HG02884 (cell line): ENCODE measurements around the gene ADIPOR2.
"Not testable (repeated sequence)": the region's sequence is repeated elsewhere in the genome, so short reads cannot be mapped to it uniquely, and the experiment has no call there.

Source experiments
- ATAC-seq: cut with Tn5 transposase; IDR thresholded peaks from one replicate; pipeline ENCODE4 v1.9.1; 2021; ENCODE audit warnings: mild to moderate bottlenecking, moderate library complexity; ENCODE audit not compliant: unreplicated experiment

Gene ADIPOR2

DNA sequence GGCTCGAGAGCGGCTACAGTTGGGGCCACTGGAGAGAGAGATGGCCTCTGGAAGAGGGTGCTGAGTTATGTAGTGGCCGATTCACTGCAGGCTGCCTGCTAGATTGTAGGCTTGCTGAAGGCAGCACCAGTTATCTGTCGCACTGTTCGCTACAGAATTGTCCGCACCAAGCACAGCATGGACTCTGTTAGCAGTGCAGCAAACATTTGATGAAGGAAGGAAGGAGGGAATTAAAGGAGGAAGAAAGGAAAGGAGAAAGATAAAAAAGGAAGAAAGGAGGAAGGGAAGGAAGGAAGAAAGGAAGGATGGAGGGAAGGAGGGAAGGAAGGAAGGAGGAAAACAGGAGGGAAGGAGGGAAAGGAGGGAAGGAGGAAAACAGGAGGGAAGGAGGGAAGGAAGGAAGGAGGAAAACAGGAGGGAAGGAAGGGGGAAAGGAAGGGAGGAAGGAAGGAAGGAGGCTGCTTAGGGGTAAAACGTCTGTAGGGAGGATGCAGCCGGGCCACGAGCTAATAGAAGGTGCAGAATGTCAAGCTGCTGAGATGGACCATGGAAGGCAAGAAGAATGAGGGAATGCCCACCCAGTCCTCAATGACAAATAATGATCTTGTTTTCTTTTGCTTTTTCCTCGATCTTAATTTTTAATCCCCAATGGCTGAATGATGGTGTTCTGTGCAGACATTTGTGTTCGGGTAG lies 27.3 kb upstream of the ADIPOR2 start:
- no peak for ATAC-seq

DNA sequence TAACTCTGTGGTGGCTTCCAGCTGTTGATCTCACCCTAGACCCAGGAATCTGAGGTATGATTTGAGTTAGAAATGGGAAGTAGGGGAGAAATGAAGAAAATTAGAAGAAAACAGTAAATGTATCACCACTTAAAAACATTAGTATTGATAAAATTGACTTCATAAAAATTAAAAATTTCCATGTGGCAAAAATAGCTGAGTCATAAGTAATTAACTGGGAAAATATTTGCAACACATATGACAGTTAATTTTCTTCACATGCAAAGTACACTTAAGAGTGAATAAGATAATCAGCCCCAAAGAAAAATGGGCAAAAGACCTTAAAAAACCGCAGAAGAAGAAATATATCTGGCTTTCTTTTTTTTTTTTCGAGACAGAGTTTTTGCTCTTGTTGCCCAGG lies 25.5 kb upstream of the ADIPOR2 start:
- ATAC-seq = no peak

DNA sequence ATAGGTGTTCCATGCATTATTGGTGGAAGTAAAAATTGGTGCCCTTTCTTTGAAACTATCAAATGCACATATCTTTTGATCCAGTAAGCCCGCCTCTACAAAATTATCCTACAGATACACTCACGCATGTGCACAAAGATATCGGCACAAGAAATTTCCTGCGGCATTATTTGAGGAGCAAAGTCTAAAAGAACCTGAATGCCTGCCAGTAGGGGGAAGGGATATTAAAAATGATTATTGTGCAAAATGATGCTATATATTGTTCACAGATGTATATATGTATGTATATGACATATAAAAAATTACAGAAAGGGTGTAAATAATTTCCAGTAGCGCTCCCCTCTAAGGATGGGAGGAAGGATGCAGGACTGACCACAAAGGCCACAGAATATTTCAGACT lies 24.7 kb upstream of the ADIPOR2 start:
- ATAC-seq = no peak

DNA sequence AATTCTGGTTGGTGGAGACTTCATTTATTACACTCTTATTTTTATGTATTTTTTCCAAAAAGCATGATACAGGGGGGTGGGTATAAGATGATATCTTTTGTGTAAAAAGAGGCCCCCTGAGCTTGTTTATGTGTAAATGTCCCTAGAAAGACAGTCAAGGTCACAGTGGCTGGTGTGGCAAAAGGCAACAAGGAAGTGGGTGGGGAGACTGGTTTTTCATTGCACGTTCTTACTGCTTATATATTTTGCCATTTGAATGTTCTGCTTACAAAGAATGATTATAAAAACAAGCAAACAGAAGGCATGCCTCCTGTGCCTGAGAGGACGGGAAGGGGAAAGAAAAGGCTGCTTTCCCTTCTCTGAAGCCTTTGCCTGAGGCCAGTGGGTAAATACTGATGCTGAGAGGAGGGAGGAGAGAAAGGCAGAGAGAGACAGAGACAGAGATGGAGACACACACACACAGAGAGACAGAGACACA lies 24.1 kb upstream of the ADIPOR2 start:
- no peak for ATAC-seq

DNA sequence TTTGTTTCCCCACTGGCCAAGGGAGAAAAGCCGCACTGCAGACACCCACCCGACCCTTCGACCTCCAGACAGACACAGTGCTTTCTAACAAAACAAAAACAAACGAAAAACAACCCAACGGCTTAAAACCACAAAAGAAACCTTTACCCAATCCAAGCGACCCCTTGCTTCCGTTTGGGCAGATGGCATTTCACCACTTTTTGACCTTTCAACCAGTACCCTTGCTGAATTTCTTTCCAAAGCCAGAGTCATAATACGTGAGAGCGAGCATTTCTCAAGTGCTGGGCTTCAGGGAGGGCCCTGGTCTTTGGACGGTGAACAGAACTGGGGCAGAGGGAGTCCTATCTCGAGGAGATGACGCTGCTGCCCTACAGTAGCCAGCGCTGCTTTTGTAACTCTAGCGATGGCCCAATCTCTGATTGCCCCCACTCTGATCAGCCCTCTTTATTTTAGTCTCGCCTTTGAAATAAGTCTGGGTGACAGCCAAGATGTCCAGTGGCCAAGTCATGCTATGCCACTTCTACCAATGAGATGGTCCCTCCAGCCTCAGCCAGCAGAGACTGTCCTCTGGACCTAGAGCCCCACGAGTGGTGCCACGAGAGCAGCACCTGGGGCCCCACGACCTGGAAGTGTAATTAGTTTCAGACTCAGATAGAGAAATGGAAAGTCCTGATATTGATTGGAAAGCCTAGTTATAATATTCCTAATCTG lies 21.9 kb upstream of the ADIPOR2 start:
- no peak for ATAC-seq

DNA sequence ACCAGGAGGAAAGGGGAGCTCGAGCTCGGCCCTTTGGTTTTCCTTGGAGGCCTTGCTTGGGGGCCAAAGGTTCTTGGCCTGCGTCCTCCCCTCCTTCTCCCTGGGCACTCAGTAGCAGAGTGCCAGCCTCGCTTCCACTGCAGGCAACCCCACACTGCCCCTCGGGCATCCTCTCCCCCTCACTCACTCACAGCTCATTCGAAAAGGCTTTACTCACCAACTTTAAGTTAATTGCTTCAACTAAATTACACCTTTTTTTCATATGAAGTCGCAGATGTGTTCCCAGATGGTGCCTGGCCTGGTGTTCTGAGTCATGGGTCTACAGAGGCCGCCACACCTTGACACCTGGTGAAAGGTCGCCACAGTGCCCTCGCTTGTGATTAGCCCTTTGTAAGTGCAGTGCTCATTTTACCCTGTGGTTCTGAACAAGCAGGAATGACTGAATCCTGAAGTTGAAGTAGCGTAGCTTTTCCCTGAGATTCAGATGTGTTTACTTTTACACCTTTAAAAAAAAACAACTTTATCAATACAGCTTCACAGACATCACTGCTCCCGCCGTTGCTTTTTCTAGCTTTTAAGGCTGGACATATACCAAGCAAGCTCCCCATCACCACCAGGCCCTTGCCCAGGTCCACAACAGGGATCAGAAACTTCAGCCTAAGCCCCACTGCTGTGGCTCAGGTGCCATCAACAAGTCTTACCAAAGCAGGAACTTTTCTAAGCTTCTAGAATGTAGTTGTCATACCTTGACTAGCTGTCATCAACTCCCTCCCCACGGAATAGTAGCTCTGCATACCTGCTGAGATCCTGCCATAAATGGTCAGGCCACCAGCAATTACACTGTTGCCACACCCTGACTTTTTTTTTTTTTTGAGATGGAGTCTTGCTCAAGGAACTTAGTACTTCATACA lies 20.3 kb upstream of the ADIPOR2 start:
- ATAC-seq = no peak

DNA sequence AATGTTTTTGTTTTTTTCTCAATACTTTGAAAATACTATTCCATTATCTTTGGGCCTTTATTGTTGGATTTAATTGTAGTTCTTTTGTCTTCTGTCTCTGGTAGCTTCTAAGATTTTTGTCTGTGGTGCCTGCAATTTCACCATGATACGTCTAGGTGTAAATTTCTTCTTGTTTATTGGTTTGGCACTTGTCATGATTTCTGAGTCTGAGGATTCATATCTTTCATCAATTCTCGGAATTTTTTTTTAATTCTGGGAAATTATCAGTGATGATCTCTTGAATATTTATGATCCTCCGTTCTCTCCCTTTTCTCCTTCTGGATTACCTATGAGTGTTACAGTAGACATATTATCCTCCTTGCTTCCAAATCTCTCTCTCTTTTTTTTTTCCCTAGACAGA lies 14.8 kb upstream of the ADIPOR2 start:
- no peak for ATAC-seq

DNA sequence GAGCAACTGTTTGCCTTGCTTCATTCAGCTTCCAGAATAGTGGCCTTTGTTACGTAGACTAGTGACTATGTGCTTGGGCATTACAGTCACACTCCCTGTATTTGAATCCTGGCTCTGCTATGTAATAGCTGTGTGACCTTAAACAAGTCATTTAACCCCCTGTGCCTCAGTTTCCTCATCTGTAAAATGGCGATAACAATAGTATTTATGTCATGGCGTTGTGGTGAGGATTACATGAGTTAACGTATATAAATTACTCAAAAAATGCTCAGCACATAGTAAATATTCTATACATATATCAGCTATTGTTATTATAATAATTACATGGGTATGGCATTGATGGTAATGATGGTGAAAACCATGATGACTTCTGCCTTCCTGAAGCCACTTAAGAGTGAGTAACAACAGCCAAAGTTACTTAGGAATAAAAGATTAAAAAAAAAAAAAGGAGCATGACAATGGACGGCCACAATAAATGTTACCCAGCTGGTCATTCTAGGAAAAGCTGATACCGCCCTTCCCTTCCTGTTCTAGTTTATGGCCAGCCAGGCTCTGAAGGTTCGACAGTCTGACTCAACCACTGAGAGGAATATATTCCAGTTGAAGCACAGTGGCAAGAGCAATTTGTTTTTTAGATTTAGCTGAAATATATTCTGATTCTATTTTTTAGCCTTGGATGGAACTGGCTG lies 9.9 kb upstream of the ADIPOR2 start:
- no peak for ATAC-seq

DNA sequence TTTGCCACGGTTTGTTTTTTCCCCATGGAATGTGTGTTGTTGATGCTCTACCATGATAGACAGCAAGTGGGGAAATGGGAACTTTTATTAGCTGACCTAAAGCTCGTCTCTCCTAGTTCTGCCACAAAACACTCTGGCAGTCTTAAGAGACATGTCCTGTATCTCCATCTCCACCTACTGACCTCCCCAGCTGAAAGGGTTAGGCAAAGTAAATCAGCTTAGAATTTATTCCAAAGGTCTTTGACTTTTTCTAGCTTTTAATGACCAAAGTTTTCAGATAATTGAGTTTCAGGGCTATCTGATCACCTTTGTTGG lies 9.4 kb upstream of the ADIPOR2 start:
- no peak for ATAC-seq

DNA sequence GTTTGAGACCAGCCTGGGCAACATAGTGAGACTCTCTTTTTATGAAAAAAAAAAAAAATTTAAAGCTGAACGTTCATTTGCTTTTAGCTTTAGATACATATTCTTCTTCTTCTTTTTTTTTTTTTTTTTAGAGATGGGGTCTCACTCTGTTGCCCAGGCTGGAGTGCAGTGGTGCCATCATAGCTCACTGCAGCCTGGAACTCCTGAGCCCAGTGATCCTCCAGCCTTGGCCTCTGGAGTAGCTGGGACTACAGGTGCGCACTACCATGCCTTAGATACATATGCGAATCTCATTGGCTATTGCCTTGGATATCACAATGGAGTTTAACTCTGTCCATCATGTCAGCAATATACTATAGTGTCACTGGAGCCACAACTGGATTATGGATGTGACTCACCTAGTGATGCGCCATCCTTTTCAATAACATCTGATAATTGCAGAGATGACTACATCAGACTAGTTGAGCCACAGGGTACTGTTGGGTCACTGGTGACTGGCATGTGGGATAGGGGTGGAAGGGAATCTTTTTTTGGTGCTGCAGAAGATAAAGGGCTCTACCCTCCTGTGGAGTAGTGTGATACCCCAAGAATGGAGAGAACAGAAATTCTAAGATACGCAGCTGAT lies 2.7 kb upstream of the ADIPOR2 start:
- ATAC-seq = no peak

DNA sequence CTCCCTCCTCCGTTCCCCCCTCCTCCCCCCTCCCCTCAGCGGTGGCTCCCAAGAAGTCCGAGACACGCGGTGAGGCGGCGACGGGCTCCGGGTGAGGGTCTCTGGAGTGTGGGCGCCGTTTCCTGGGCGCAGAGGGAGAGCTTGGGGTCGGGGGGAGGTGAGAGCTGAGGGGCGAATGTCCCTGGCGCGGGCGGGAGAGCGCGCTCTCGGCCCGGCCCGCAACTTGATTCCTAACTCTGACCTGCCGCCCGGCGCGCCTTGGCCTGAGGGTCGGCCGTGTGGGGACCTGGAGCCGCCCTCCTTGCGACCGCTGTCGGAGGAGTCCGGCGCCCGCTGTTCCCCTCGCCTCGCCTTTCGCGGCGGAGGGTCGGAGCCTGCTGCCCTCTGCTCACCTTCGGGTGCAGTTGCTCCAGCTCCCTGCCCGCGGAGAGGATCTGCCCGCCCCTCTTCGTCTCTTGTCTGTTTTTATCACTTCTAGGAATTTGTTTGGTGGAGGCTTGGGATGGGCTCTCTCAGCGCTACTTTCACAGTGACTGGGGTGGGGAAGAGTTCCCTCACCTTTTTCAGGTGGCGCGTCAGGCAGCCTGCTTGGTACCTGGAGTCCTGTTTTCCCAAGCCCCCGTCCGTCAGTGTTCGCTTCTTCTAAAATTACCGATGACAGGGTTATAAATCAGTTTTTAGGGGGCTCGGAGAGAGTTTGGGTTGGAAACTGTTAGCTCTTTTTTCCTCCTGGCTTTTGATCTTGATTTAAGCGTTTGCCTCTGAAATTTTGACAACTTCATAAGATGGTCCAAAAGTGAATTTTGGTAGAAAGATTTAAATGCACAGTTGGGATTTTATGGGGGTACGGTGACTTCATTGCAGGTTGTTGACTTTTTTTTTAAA lies 495 bp downstream of the ADIPOR2 start:
- ATAC-seq = peak; percentile 30

DNA sequence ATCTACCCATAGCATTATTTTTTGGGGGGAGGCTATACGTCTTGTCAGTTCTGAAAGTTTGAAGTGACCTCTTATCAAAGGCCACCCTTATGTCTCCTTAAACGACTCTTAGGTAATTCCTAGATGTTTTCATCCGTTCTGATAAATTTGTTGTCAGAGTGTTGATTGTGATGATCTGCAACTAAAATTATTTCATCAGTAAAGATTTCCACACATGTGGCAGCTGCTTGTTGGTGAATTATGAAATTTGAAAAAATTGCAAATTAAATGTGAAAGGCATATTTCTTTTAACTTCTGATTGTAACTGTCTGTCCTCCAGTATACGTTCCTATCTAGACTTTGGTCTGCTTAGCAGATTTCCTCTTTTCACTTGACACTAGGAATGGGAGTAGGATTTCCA lies 1.4 kb downstream of the ADIPOR2 start:
- no peak for ATAC-seq

DNA sequence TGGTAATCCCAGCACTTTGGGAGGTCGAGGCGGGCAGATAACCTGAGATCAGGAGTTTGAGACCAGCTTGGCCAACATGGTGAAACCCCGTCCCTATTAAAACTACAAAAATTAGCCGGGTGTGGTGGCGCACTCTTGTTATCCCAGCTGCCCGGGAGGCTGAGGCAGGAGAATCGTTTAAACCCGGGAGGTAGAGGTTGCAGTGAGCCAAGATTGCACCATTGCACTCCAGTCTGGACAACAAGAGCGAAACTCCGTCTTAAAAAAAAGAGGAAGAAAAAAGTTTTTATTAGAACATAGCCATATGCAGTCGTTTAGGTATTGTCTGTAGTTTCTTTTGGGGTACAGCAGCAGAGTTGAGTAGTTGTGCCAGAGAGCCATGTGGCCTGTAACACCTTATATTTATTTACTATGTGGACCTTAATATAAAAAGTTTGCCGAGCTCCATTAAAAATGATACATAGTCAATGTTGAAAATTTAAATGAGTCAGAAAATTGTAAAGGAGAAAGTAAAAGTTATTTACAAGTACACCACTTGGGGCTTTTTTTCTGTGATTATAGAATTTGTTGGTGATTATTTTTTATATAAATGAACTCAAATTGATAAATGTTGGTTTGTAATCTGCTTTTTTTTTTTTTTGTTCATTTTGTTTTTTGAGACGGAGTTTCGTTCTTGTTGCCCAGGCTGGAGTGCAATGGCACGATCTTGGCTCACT lies 2.2 kb downstream of the ADIPOR2 start:
- ATAC-seq = no peak

DNA sequence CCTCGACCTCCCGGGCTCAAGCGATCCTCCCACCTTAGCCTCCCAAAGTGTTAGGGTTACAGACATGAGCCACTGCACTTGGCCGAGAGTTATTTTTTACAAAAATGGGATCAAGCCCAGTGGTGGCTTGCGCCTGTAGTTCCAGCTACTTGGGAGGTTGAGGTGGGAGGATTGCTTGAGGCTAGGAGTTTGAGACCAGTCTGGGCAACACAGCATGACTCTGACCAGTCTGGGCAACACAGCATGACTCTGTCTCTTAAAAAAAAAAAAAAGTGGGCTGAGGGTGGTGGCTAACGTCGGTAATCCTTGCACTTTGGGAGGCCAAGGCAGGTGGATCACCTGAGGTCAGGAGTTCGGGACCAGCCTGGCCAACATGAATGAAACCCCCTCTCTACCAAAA lies 4.2 kb downstream of the ADIPOR2 start:
- not testable (repeated sequence) for ATAC-seq

DNA sequence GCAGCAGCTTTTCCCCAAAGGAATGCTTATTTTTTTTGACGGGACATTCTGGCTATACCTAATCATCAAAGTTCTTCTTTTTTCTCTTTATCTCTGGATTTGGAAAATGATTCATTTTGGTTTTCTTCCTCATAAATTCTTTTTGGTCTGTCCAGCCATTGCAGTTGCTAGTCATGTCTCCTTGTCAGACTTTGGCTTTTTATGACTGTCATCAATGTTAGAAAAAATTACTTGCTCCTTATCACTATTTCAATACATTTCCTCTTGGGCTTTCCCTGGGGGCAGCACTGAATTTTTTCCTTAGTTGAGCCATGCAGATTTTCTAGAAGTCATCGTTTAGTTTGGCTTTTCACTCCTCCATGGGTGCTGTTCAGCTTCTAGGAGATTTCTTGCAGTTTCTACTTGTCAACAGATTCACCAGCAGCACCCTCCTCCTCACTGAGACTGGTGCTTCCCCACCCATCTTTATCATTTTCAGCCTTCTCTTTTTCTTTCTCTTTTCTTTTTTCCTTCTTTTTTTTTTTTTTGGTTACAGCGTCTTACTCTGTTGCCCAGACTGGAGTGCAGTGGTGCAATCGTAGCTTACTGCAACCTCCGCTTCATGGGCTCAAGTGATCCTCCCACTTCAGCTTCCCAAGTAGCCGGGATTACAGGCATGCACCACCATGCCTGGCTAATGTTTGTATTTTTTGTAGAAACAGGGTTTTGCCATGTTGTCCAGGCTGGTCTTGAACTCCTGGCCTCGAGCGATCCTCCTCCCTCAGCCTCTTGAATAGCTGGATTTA lies 5.2 kb downstream of the ADIPOR2 start:
- no peak for ATAC-seq

DNA sequence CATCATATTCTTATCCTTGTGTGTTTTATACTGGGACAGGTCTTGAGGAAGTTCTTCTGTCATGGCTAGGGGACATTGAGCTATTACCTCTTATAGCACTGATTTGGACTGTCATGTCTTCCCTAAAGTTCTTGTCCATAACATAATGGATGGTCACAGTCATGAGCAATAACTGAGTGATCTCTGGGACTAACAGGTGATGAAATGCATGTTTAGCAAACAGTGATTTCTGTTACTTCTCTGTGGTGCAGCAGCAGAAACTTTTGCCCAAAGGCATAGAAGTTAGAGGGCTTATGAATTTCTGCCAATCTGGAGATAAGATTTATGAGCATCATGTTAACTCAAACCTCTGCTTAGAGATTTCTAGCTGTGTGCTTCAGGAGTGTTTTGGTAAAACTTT lies 5.9 kb downstream of the ADIPOR2 start:
- no peak for ATAC-seq

DNA sequence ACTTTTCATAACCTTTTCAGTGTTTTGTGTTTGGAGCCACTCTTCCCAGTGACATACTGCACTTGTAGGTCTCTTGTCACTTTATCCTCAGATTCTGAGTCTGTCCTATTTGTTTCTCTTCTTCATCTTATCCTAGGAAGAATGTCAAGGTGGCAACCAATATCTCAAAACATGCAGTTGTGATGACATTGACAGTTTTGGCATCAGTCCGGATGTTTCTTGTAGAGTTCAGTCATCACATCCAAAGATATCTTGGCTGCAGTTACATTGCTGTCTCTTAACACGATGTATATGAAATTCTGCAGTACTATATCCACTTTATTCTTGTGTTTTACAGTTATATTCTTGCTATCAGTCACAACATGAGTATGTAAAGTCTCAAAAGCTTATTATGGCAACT lies 6.4 kb downstream of the ADIPOR2 start:
- ATAC-seq = no peak

DNA sequence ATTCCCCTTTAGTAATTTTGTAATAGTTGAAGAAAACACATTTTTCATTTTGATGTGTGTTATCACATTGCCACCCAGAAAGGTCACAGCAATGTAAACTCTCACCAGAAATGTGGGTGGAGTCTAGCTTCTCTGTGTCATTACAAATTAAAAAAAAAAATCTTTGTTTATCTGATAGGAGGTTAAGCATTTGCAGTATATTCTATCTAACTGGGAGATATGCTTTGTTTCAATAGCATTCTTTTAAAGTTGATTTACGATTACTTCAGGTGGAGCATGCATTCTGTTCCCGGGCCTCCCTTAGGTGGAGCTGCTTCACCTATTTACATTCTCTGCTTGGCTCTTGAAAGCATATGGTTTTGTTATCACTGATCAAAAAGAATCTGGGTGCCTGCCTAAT lies 7.8 kb downstream of the ADIPOR2 start:
- no peak for ATAC-seq
